RWPE1 (cell line): ENCODE measurements around the gene HSBP1L1.
"Not testable (repeated sequence)": the region's sequence is repeated elsewhere in the genome, so short reads cannot be mapped to it uniquely, and the experiment has no call there.

ENCODE experiments used
- CTCF ChIA-PET: fragments of 350-600 bp; sonication (Branson Sonifier 250); formaldehyde crosslinking; extraction: SDS; loops from one replicate; lab custom pipeline; 2021; lab: Yijun Ruan, JAX
- POLR2A ChIA-PET: fragments of 400-600 bp; formaldehyde crosslinking; extraction: SDS; loops from one replicate; lab custom pipeline; 2020; ENCODE audit warnings: antibody characterized with exemption; ENCODE audit not compliant: low non-redundant PET; lab: Yijun Ruan, JAX
- DNase-seq: peaks from one replicate; pipeline ENCODE4 v3.0.0; 2012; ENCODE audit warnings: low spot score
- H3K27ac ChIP-seq: fragments of 450-650 bp; 2 replicates; pipeline ENCODE4 v1.5.1; 2017
- TF ChIP-seq, protein P1 (sequence below): fragments of 450-650 bp; conservative IDR thresholded peaks from 2 replicates; pipeline ENCODE4 v1.5.1; 2017; ENCODE audit warnings: low read depth, mild to moderate bottlenecking

HSBP1L1 gene

DNA sequence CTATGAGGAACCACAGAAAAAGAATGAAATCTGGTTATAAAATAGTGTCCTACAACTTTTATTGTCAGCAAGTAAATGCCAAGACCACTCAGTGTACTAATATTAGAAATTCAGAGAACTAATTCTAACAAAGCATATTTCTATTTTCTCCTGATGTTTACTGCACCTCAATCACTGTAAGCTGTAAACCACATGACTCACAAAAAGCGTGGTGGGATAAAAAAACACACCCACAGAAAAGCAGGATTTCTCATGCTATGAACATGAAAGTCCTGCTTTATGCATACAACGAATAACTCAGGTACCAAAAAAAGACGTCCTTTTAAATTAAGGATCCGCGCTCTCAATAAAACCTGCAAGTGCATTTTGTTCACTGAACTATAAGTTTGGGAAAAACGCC is 23.1 kb downstream of the HSBP1L1 start:
- POLR2A ChIA-PET = no interaction called here
- CTCF ChIA-PET = no interaction called here
- DNase-seq = no peak
- TF ChIP-seq, protein P1, sequence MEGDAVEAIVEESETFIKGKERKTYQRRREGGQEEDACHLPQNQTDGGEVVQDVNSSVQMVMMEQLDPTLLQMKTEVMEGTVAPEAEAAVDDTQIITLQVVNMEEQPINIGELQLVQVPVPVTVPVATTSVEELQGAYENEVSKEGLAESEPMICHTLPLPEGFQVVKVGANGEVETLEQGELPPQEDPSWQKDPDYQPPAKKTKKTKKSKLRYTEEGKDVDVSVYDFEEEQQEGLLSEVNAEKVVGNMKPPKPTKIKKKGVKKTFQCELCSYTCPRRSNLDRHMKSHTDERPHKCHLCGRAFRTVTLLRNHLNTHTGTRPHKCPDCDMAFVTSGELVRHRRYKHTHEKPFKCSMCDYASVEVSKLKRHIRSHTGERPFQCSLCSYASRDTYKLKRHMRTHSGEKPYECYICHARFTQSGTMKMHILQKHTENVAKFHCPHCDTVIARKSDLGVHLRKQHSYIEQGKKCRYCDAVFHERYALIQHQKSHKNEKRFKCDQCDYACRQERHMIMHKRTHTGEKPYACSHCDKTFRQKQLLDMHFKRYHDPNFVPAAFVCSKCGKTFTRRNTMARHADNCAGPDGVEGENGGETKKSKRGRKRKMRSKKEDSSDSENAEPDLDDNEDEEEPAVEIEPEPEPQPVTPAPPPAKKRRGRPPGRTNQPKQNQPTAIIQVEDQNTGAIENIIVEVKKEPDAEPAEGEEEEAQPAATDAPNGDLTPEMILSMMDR = no peak
- H3K27ac ChIP-seq = peak overlapping the region; percentile 92

DNA sequence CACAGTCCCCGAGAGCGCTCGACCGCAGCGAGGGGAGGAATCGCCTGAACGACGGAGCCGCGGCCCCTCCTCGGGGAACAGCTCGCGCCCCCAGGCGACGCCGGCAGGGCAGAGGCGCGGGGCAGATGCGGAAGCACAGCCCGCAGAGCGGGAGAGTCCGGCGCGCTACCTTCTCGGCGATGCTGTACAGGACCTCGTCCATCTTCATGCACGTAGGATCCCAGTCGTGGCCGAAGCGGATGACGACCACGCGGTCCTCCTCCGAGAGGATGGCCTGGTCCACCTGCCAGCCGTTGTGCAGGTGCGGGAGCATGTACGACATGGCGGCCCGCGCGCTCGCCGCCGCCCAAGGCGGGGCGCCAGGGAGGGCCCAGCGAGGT is 23.6 kb downstream of the HSBP1L1 start:
- POLR2A ChIA-PET = no interaction called here
- TF ChIP-seq, protein P1 = no peak; the same call in 1 of the 2 replicates
- CTCF ChIA-PET = no interaction called here
- H3K27ac ChIP-seq = peak overlapping the region; percentile 92
- peak; percentile 52 for DNase-seq

DNA sequence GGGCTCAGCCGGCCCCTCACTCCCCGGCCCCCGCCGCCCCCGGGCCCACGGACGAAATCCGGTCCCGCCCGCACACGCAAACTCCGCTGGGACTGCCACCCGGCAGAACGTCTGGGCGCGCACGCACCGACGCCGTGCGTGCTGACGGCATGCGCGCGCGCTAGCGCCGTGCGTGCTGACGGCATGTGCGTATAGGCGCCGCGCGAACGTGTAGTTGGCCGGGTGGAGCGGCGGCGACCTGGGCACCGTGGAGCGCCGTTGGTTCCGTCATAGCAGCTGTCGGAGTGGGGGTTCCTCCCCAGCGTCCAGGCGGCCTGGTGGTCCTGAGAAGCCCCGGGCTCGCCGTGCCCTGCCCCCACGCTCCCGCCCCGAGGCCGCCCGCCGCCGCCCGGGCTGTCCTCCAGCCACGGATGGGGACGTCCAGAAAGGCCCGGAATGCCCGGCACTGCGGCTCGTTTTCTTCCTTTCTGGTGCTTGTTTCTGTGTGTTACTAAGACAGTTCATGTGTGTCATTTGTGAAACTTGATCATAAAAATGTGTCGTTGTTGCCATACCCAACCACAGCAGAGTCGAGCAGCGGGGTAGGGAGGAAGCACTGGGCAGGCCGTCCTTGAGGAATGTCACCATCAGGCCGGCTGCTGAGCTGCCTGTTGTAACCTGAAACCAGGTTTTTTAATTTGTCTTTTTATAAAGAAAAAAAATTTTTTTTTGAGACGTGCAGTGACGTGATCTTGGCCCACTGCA is 24.2 kb downstream of the HSBP1L1 start, which contains the start of gene TXNL4A:
TXNL4A (minus strand) TSS at position 113 of the 744 bp plus-strand sequence. CDS start 171 bp downstream, outside the sequence.
- TF ChIP-seq, protein P1 = no peak; the same call in 1 of the 2 replicates
- peak; percentile 62 for DNase-seq
- peak within 1 kb of the TSS; percentile 92 for H3K27ac ChIP-seq
- ChIA-PET POLR2A (interaction anchor here (0.7 kb wide), 1 partner anchor 146 kb away, joined by 3 read pairs; no protein-coding TSS in a partner anchor), CTCF (interaction anchor here (0.6 kb wide), 1 partner anchor 179 kb away, joined by 4 read pairs; no protein-coding TSS in a partner anchor)

DNA sequence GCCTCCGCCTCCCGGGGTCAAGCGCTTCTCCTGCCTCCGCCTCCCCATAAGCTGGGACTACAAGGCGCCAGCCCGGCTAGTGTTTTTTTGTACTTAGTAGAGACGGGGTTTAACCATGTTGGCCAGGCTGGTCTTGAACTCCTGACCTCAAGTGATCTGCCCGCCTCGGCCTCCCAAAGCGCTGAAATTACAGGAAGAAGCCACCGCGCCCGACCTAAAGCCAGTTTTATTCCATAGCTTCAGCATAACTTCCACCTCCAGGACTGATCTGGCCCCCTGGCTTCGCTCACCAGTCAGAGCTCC is 24.7 kb downstream of the HSBP1L1 start:
- POLR2A ChIA-PET = interaction anchor here (0.7 kb wide), 1 partner anchor 145 kb away, joined by 3 read pairs; no protein-coding TSS in a partner anchor
- CTCF ChIA-PET = interaction anchor here (0.6 kb wide), 1 partner anchor 179 kb away, joined by 4 read pairs; no protein-coding TSS in a partner anchor
- peak overlapping the region; percentile 92 for H3K27ac ChIP-seq
- TF ChIP-seq, protein P1 = no peak
- no peak for DNase-seq

DNA sequence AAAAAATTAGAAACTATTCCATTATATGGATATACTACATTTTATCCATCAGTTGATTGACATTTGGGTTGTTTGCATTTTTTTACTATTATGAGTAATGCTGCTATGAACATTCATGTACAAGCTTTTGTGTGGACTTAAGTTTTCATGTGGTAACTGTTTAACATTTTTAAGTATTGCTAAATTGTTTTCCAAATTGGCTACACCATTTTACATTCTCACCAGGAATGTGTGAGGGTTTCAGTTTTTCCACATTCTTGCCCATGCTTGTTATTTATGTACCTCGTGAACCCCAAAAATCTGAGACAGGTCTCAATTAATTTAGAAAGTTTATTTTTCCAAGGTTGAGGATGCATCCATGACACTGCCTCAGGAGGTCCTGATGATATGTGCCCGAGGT is 27.1 kb downstream of the HSBP1L1 start:
- ChIA-PET CTCF (no interaction called here), POLR2A (interaction anchor here (0.7 kb wide), 1 partner anchor 12 kb away, joined by 6 read pairs; no protein-coding TSS in a partner anchor)
- H3K27ac ChIP-seq = no peak overlapping the region
- no peak for DNase-seq
- TF ChIP-seq, protein P1 = no peak

DNA sequence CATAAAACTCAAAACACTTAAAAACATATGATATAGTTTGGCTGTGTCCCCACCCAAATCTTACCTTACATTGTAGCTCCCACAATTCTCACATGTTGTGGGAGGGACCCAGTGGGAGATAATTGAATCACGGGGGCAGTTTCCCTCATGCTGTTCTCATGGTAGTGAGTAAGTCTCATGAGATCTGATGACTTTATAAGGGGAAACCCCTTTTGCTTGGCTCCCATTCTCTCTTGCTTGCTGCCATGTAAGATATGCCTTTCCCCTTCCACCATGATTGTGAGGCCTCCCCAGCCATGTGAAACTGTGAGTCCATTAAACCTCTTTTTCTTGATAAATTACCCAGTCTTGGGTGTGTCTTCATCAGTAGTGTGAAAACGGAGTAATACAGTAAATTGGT is 35.3 kb downstream of the HSBP1L1 start:
- CTCF ChIA-PET, DNase-seq, POLR2A ChIA-PET, H3K27ac ChIP-seq: not testable (repeated sequence)

DNA sequence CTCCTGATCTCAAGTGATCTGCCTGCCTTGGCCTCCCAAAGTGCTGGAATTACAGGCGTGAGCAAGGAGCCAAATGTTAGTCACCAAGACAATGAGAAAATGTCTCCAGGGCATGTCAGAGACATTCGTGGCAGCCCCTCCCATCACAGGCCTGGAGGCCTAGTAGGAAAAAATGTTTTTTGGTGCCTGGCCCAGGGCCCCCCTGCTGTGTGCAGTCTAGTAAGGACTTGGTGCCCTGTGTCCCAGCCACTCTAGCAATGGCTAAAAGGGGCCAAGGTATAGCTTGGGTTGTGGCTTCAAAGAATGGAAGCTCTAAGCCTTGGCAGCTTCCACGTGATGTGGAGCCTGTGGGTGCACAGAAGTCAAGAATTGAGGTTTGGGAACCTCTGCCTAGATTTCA is 36.4 kb downstream of the HSBP1L1 start:
- TF ChIP-seq, protein P1 = no peak
- ChIA-PET CTCF (no interaction called here), POLR2A (no interaction called here)
- no peak for DNase-seq
- H3K27ac ChIP-seq = no peak overlapping the region
